Fibroblast of villous mesenchyme (primary cell): Measurements from ENCODE around the gene CFAP91. TPM values are rescaled to one million over a fixed set of nuclear protein-coding genes. Genes with fewer than 3 reads are reported as not detected.

Source experiments
- DNase-seq: peaks from one replicate; pipeline ENCODE4 v3.0.0-alpha.2; 2010; ENCODE audit warnings: low read depth
- H3K4me3 ChIP-seq: 2 replicates; pipeline ENCODE4 v1.5.1; 2011; ENCODE audit warnings: low read depth, mild to moderate bottlenecking, low read length
- CTCF ChIP-seq: IDR thresholded peaks from 2 replicates; pipeline ENCODE4 v1.5.1; 2012; ENCODE audit warnings: low read depth, mild to moderate bottlenecking, low read length; ENCODE audit not compliant: insufficient read depth
- total RNA-seq: library from RNA; depleted of rRNA; stranded (reverse); fragments of >200 nt; gene quantifications from 2 replicates; pipeline ENCODE4 v1.2.3, GENCODE V29; 2012

Gene CFAP91
- total RNA-seq, 1 donor = 0.43 TPM

- H3K4me3 ChIP-seq = no peak overlapping the region
- no peak for TF ChIP-seq CTCF
- DNase-seq = no peak
These were observed 39.1 kb downstream of the CFAP91 start for GRCh38 chr3:119741657-119742590.

GRCh38 chr3:119743921-119744320 is 41.1 kb downstream of the CFAP91 start:
- H3K4me3 ChIP-seq = no peak overlapping the region
- DNase-seq = no peak
- no peak for TF ChIP-seq CTCF

GRCh38 chr3:119745942-119746341 is 43.1 kb downstream of the CFAP91 start:
- TF ChIP-seq CTCF = no peak
- DNase-seq = no peak

GRCh38 chr3:119746423-119746822 is 43.6 kb downstream of the CFAP91 start:
- no peak for DNase-seq
- no peak overlapping the region for H3K4me3 ChIP-seq
- TF ChIP-seq CTCF = no peak

More at GRCh38 chr3:119745942-119746341, 43.1 kb downstream of the CFAP91 start:
- no peak overlapping the region for H3K4me3 ChIP-seq

GRCh38 chr3:119747357-119747756 is 44.5 kb downstream of the CFAP91 start:
- DNase-seq = no peak
- TF ChIP-seq CTCF = no peak
- no peak overlapping the region for H3K4me3 ChIP-seq

- TF ChIP-seq CTCF = no peak
- no peak overlapping the region for H3K4me3 ChIP-seq
- DNase-seq = no peak
These were observed 46.2 kb downstream of the CFAP91 start for GRCh38 chr3:119748991-119749390.
